Head of caudate nucleus (tissue), 42 donors: Measurements from ENCODE around the gene CYP46A1.

ENCODE experiments used
- DNase-seq, 42 donors: peaks; one replicate each; pipeline versions ENCODE4 v3.0.0 to v3.0.0-alpha.2; 2020 to 2021; ENCODE audit warnings: mixed read lengths in 7 of 42
- intact Hi-C: fragments of 100-400 bp; cut with DNase I; formaldehyde crosslinking; loops from one replicate; pipeline ENCODE4 v1.15.0; 2022

Gene CYP46A1

DNA sequence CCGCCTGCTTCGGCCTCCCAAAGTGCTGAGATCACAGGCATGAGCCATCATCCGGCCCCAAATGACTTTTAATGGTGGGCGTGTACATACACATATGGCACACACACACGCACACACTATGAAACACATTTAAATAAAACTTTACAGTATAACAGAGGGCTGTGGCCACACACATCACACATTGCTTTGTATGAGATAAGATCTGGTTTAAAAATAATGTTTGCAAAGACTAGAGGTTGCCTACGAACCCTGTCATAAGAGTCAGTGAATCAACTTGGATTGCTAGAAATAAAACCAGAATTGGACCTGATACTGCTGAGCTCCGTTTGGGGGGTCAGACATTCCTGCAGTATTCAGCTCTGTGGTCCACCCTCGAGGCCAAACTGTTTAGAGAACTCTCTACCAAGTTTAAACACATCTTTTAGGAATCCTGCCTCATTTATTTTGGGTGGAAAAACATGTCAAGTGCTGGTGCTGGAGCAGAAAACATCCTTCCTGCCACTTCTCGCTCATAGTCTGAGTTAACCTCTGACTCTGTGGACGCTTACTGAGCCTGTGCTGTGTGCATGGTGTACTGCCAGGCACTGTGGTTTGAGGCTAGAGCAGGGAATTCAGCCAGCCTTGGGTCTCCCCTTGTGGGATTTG, 61.3 kb downstream of the CYP46A1 start:
- DNase-seq, result no peak
- intact Hi-C loops, result no loop called here

- intact Hi-C loops, result no loop called here
- no peak for DNase-seq
Measured at GRCh38 chr14:99747167-99747566, 63.1 kb downstream of the CYP46A1 start.

DNA sequence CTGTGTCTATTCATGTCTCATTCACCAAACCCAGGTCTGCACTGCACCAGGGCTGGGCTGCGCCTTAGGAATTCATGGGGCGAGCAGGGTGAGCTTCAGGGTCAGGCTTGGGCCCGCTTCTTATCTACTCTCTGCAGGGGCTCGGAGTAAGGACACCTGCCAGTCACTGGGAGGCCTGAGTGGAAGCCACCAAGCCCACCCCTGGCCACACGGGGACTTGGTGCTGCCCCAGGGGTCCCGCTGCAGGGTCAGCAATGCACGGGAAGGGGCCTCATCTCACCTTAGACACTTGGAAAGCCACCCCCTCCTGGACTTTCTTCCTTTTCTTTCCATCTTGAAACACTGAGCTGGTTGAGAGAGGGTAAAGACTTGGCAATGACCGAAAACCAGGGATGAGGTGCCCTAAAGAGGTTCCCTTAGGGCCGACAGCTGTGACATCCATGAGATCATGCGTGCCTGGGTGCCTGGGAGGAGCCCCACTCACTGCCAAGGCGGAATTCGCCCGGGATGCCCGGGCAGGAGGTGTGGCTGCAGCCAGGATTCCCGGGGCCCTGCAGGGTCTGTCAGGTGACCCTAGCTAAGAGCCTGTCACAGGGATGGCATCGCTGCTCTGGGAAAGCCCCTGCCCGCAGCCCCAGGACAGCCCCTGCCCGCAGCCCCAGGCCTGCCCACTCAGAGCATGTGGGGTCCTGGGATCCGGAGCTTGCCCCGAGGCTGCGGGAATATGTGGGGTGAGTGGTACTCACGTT, 63.7 kb downstream of the CYP46A1 start:
- DNase-seq, result no peak
- intact Hi-C loops, result no loop called here

DNA sequence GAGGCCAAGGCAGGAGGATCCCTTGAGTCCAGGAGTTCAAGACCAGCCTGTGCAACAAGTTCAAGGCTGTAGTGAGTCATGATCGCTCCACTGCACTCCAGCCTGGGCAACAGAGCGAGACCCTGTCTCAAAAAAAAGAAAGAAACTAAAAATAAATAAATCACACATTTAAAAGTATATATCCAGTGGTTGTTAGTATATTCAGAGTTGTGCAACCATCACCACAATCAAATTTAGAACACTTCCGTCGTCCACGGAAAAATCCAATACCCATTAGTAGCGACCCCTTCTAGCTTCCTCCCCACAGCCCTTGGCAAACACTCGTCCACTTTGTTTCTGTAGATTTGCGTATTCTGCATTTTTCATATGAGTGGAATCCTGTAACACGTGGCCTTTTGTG, 64.4 kb downstream of the CYP46A1 start:
- intact Hi-C loops, result no loop called here
- no peak for DNase-seq

DNA sequence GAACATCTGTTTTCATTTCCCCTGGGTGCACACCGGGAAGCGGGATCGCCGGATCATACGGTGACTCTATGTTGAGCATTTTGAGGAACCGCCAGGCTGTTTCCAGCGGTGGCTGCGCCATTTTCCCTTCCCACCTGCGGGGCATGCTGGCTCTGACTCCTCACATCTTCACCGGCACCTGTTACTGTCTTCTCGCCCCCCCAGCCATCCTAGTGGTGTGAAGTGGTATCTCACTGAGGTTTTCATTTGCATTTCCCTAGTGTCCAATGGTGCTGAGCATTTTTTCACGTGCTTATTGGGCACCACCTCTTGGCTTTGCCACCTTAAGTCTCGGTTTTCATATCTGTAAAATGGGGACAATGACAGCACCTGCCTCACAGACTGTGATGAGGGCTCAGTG, 65.0 kb downstream of the CYP46A1 start:
- intact Hi-C loops, result no loop called here

DNA sequence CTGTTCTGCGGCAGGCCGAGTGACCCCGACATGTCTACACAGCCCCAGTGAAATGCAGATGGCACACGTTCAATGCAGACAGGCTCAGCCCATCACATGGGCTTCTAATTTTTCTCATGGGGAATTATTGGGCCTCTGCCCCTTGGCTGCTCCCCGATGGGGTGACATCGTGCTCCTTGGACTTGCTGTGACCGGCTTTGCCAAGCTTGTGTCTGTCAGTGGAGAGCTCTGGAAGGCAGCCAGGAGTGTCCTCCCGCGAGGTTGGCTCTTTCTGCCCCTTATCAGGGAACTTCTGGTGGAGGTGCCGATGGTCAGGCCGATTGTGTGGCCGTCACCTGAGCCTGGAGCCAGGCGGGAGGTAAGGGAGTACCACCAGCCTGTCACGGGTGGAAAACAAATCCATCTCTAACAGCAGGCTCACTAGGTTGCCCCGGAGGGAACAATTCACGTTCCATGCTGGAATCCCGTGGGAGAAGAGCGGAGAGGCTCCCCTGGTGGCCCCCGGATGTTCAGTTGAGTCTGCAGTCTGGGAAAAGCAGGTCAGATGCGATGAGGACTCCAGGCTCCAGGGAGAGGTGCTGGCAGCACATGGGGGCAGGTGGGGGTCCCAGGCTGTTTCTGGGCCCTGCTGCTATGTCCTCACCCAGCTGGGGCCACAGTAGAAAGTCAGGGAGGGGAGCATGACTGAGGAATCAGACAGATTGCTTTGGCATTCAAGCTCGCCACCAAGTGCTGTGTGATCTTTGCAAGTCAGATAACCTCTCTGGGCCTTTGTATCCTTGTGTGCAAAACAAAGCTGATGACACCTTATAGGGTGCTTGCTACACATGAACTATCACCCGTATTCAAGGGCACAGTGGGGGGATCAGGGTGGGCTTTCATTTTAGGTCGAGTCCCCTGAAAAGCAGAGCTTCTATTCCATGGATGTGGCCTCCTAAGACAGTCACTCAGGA, 65.9 kb downstream of the CYP46A1 start:
- peak in 1 of 42 donors; percentile 35 for DNase-seq

More for the DNA sequence above, 65.0 kb downstream of the CYP46A1 start:
- DNase-seq, result peak in 1 of 42 donors; percentile 26

GRCh38 chr14:99750746-99751450, 66.8 kb downstream of the CYP46A1 start:
- no peak for DNase-seq
- intact Hi-C loops, result no loop called here

More for the DNA sequence above, 65.9 kb downstream of the CYP46A1 start:
- intact Hi-C loops, result no loop called here

DNA sequence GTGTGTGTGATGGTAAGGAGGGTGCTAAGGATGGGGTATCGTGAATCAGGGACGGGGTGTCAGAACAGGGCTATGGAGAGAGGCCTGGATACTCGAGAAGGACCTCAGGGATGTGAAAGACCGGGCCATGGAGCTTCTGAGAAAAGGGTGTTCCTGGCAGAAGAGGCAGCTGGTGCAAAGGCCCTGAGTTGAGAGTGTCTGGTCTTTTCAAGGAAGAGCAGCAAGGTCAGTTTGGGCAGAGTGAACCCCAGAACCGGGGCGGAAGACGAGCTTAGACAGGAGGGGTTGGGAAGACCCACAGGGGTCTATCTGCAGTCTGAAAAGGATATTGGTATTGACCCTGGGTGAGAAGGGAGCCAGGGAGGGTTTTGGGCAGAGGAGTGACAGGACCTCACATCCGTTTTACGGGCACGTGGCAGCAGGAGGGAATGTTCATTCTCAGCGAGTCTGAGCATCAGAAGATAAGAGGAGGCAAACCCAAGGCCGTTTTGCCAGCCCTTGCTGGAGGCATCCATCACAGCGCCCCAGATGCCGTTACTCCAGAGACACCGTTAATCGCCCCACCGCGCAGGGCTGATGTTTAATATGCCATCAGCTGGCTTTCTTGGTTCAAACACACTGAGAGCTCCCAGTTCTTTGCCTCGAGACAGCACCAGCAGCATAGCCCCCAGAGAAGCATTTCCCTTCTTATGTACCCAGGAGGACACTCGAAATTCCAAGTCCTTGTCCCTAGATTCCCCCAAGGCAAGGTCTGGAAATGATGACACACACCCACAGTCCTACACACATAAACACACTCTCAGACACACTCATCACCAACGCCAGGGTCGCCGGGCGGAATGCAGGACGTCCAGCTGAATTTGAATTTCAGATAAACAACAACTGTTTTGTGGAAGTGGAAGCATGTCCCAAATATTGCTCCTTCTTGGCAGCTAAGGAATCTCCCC, 67.7 kb downstream of the CYP46A1 start:
- DNase-seq, result peak in 1 of 42 donors; percentile 33

GRCh38 chr14:99752486-99753121, 68.5 kb downstream of the CYP46A1 start:
- peak in 1 of 42 donors; percentile 39 for DNase-seq
- intact Hi-C loops, result no loop called here

More for the DNA sequence above, 67.7 kb downstream of the CYP46A1 start:
- intact Hi-C loops, result no loop called here

DNA sequence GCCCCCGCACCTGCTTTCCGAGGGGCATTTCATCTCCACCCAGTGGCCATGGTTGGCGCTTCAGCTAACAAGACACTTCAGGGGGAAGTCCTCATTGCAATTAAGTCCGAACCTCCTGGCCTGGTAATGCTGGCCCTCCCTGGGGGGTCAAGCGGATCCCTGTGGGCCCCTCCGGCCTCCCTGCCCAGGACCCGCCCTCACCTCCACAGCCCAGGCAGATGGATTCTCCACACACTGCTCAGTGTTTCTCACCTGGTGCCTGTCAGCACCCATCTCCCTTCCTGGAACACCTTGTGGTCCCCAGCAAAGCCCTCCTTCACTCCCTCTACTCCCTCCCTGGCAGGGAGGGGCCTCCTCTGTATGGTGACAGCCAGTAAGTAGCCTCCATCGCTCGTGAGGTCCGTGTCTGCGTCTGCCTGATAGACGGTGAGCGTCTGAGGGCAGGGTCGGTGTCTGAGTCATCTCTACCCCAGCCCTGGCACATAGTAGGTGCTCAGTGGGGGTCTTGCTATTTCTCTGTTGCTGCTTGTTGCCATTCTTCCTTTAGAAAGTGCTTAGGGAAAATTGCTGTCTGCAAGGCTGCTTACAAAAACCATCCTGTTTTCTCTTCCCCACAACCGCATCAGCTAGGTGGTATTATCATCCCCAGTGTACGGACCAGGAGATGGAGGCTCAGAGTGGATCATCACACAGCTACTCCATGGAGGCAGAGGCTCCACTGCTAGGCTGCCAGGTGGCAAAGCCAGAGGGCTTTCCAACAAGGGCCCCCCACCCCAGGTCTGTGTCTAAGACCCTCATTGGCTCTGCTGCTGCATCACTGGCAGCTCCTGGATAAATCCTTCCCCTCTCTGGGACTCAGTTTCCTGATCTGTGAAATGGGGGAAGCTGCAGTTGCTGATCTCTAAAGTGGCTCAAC, 69.4 kb downstream of the CYP46A1 start:
- DNase-seq, result no peak
- intact Hi-C loops, result no loop called here

DNA sequence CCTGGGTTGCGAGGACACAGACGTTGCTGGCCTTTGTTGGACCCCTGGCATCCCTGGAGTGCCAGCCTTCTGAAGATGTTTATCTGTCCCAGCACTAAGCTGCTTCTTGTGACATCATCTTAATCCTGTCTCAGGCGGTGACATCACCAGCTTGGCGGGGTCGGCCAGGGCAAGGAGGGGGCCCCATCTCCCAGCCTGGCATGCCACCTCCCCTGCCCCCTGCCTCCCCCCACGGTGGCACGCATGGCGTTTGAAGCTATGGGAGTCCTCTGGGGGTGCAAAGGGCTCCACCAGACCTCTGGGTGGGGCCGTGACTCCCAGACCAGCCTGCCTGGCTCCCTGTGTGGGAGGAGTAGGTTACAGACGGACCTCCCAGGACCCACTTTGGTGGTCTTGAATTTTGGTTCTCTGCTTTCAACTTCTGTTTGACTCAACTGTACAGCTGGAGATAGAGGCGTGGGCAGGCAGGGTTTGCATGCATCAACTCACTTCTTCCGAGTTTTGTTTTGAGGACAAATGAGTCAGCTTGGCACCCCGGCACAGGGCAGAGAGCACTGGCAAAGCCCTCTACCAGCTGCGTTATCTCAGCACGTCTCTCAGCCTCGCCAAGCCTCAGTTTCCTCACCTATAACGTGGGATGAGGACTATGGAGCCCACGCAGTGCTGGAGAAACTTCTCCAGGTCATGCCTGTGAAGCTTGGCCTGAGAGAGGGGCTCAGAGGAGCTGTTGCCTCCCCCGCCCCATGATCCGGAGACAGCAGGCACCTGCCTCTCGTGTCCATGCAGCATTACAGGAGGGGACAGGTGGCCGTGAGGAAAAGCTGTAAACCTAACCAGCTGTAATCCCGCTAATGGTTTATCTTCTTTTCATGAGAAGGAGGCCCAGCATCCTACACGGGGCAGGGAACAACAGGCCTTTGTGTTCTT, 70.3 kb downstream of the CYP46A1 start:
- intact Hi-C loops, result no loop called here
- peak in 1 of 42 donors; percentile 32 for DNase-seq

DNA sequence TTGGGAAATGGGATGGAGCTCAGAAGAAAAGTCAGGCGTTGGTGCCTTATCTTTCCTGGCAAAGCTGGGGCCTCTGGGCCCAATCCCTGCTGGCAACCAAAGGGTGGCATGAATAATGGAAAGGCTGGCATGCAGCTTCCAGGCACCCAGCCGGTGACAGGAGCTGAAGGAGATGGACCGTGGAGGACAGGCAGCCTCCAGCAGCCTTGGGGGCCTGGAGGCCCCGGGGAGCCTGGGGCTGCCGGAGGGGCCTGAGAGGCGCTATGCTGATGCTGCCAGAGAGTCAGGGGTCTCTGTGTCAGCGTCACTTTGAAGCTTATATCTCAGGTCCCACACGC, 70.9 kb downstream of the CYP46A1 start:
- DNase-seq, result no peak
- intact Hi-C loops, result no loop called here

GRCh38 chr14:99755629-99756603, 71.8 kb downstream of the CYP46A1 start:
- DNase-seq, result peak in 39 of 42 donors; percentile 52 to 89 (median 80)

DNA sequence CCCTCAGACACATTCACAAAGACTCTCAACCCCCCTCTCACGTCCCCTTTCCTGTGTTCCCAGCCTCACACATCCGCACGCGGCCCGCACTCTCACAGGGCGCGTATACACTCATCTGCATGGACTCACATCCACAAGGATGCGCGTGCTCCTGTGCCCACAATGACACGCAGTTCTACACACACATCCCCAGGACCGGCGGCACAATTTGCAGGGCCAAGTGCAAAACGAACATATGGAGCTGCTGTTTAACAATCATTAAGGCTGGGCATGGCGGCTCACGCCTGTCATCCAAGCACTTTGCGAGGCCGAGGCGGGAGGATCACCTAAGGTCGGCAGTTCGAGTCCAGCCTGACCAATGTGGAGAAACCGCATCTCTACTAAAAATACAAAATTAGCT, 72.7 kb downstream of the CYP46A1 start:
- intact Hi-C loops, result no loop called here
- DNase-seq, result no peak

More at GRCh38 chr14:99755629-99756603, 71.8 kb downstream of the CYP46A1 start:
- intact Hi-C loops, result no loop called here
